Measurements from ENCODE around the gene FSD1. TPM values are rescaled to one million over a fixed set of nuclear protein-coding genes. Genes with fewer than 3 reads are reported as not detected.

The FSD1 gene
- total and polyA plus RNA-seq, 8 donors: 0.55 to 1.9 (median 1.3) TPM; not detected in 1

GRCh38 chr19:4316956-4317355 lies 12.6 kb downstream of the FSD1 start:
- ATAC-seq (no peak), DNase-seq (peak in 1 of 4 donors; percentile 12)
- Histone ChIP-seq H3K36me3 (no peaks in the 10 kb centered on the region), H3K4me1 (peaks cover 0 to 7% of the 10 kb centered on the region in 2 donors), H3K4me3 (no peak overlapping the region), H3K27ac (no peak overlapping the region), H3K27me3 (no peaks in the 10 kb centered on the region), H3K9me3 (peaks cover 0 to 16% of the 10 kb centered on the region in 2 donors)
- no peak for TF ChIP-seq CTCF (IDR thresholded peaks at IDR 0.05)
- intact Hi-C loops (cut with DNase I): no loop called here

- DNase-seq: no peak
- H3K4me3 ChIP-seq: no peak overlapping the region
- peaks cover 0 to 7% of the 10 kb centered on the region in 2 donors for H3K4me1 ChIP-seq
- TF ChIP-seq CTCF (IDR thresholded peaks at IDR 0.05): no peak
- no peak overlapping the region for H3K27ac ChIP-seq
- ATAC-seq: no peak
- H3K9me3 ChIP-seq: peaks cover 0 to 21% of the 10 kb centered on the region in 2 donors
- intact Hi-C loops (cut with DNase I): no loop called here
- no peaks in the 10 kb centered on the region for H3K27me3 ChIP-seq
- no peaks in the 10 kb centered on the region for H3K36me3 ChIP-seq
Observed at GRCh38 chr19:4318460-4318859, 14.1 kb downstream of the FSD1 start.

GRCh38 chr19:4319067-4319718 lies 14.8 kb downstream of the FSD1 start:
- Histone ChIP-seq H3K9me3 (peaks cover 0 to 21% of the 10 kb centered on the region in 2 donors), H3K36me3 (no peaks in the 10 kb centered on the region), H3K4me3 (no peak overlapping the region), H3K27me3 (no peaks in the 10 kb centered on the region), H3K4me1 (peaks cover 0 to 7% of the 10 kb centered on the region in 2 donors), H3K27ac (no peak overlapping the region)
- TF ChIP-seq CTCF (IDR thresholded peaks at IDR 0.05): no peak
- no peak for ATAC-seq
- intact Hi-C loops (cut with DNase I): no loop called here
- DNase-seq: no peak

GRCh38 chr19:4320419-4320818 lies 16.0 kb downstream of the FSD1 start:
- no peak for DNase-seq
- ATAC-seq: no peak
- Histone ChIP-seq H3K4me3 (no peak overlapping the region), H3K9me3 (peaks cover 0 to 21% of the 10 kb centered on the region in 2 donors), H3K27me3 (no peaks in the 10 kb centered on the region), H3K36me3 (no peaks in the 10 kb centered on the region), H3K4me1 (no peaks in the 10 kb centered on the region), H3K27ac (no peak overlapping the region)
- intact Hi-C loops (cut with DNase I): no loop called here
- no peak for TF ChIP-seq CTCF (IDR thresholded peaks at IDR 0.05)

GRCh38 chr19:4322942-4323665 lies 18.7 kb downstream of the FSD1 start:
- intact Hi-C loops (cut with DNase I): no loop called here
- no peak overlapping the region for H3K27ac ChIP-seq
- H3K9me3 ChIP-seq: peaks cover 0 to 21% of the 10 kb centered on the region in 2 donors
- ATAC-seq: no peak
- peak in 1 of 4 donors; percentile 75 for DNase-seq
- H3K4me1 ChIP-seq: peaks cover 3 to 13% of the 10 kb centered on the region in 2 donors
- no peak for TF ChIP-seq CTCF (IDR thresholded peaks at IDR 0.05)
- no peaks in the 10 kb centered on the region for H3K36me3 ChIP-seq
- peaks cover 0 to 22% of the 10 kb centered on the region in 2 donors for H3K27me3 ChIP-seq
- H3K4me3 ChIP-seq: no peak overlapping the region
